Left kidney (tissue), 8 donors: ENCODE results near the gene UFM1. TPM values are rescaled to one million over a fixed set of nuclear protein-coding genes. Genes with fewer than 3 reads are reported as not detected.
"Not testable (repeated sequence)": the region's sequence is repeated elsewhere in the genome, so short reads cannot be mapped to it uniquely, and the experiment has no call there.

ENCODE experiments used
- DNase-seq: peaks from one replicate; pipeline ENCODE4 v3.0.0-alpha.2; 2013
- long read RNA-seq, 8 donors: transcript quantifications; one replicate each; lab custom pipeline, GENCODE V29; 2026
- polyA plus RNA-seq: library from polyadenylated mRNA; unstranded; fragments of 120-200 nt; gene quantifications from one replicate; pipeline ENCODE4 v1.2.1, GENCODE V29; 2013; ENCODE audit not compliant: insufficient read length

The UFM1 gene
- polyA plus RNA-seq = 107 TPM
- long read RNA-seq, donor 1, transcript UFM1-201 (6 exons, 3,138 nt) = major isoform, 29 of 31 reads
- long read RNA-seq, donor 1, partial matches to known transcripts = 0 of 31 reads
- long read RNA-seq, donor 1, other reads (novel, unspliced or antisense) = 0 of 31 reads
- long read RNA-seq, donor 2, transcript UFM1-201 (6 exons, 3,138 nt) = major isoform, 24 of 33 reads
- long read RNA-seq, donor 2, partial matches to known transcripts = 5 of 33 reads
- long read RNA-seq, donor 2, other reads (novel, unspliced or antisense) = 0 of 33 reads
- long read RNA-seq, donor 3, transcript UFM1-201 (6 exons, 3,138 nt) = major isoform, 19 of 19 reads
- long read RNA-seq, donor 3, partial matches to known transcripts = 0 of 19 reads
- long read RNA-seq, donor 3, other reads (novel, unspliced or antisense) = 0 of 19 reads
- long read RNA-seq, donor 4, partial matches to known transcripts = 0 of 3 reads
- long read RNA-seq, donor 4, other reads (novel, unspliced or antisense) = 0 of 3 reads
- long read RNA-seq, donor 5, transcript UFM1-201 (6 exons, 3,138 nt) = major isoform, 50 of 52 reads
- long read RNA-seq, donor 5, partial matches to known transcripts = 0 of 52 reads
- long read RNA-seq, donor 5, other reads (novel, unspliced or antisense) = 0 of 52 reads
- long read RNA-seq, donor 6, transcript UFM1-201 (6 exons, 3,138 nt) = major isoform, 21 of 23 reads
- long read RNA-seq, donor 6, partial matches to known transcripts = 0 of 23 reads
- long read RNA-seq, donor 6, other reads (novel, unspliced or antisense) = 0 of 23 reads
- long read RNA-seq, donor 7, transcript UFM1-201 (6 exons, 3,138 nt) = major isoform, 40 of 56 reads
- long read RNA-seq, donor 7, partial matches to known transcripts = 7 of 56 reads
- long read RNA-seq, donor 7, other reads (novel, unspliced or antisense) = 7 of 56 reads
- long read RNA-seq, donor 8, transcript UFM1-201 (6 exons, 3,138 nt) = major isoform, 16 of 16 reads
- long read RNA-seq, donor 8, partial matches to known transcripts = 0 of 16 reads
- long read RNA-seq, donor 8, other reads (novel, unspliced or antisense) = 0 of 16 reads

GRCh38 chr13:38349390-38350113, at the start of gene UFM1:
Gene UFM1 (plus strand): TSS chr13:38349851. CDS start chr13:38349920, 69 bp downstream.
- DNase-seq = peak; percentile 93

- peak; percentile 3 for DNase-seq
Measured at GRCh38 chr13:38301236-38301635, 48.4 kb upstream of the UFM1 start.

DNA sequence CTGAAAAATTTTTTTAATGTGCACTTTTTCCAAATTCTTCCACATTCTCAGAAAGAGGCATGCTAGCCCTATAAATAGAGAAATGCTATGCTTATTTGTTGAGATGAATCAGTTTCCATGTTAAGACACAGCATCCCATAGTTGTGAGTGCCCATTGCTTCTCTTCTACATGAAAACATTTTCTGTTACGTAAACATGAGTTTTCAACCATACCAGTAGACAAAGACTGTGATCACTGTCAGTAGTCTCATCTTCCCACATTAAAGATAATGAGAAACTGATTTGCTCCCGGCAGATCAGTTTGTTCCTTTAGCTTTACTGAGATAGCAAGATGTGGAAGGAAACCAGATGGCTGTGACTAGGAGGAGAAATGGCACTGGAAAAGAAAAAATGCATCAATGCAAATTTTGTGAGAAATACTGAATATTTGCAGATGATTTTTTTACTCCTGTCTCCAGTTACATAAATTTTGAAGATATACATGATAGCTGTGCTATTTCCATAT, 45.8 kb upstream of the UFM1 start:
- no peak for DNase-seq

DNA sequence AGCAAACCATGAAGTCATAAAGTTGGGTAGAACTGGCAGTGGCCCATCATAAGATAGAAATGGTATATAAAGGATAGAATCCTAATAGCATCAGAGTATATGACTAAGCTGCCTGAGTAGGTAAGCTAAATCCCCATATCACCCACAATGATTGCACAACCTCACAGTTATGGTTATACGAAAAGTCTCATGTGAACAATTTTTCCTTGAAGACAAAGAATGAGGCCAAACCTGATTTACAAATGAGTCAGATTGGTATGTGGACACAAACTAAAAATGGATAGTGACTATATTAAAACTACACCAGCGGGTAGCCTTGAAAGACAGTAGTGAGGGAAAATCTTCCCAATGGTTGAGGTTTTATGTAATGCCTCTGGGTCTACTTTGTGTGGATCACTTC, 40.9 kb upstream of the UFM1 start:
- DNase-seq = no peak

DNA sequence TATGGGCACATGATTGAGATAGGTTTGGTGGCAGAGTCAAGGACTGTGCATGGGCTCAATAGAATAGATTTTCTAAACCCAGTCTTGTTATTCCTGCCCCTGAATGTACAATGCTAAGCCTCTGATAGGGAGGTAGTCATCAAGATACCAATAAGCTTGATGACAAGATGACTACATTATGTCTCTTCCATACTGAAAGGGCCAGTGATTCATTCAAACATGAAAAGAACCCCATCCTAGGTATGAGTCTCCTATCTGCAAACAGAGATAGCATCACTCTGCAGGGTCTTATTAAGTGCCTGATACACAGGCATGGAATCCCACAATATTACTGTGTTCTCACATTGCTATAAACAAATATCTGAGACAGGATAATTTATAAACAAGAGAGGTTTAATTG, 40.3 kb upstream of the UFM1 start:
- DNase-seq = no peak

GRCh38 chr13:38311175-38311574, 38.5 kb upstream of the UFM1 start:
- not testable (repeated sequence) for DNase-seq

- no peak for DNase-seq
Measured at GRCh38 chr13:38316129-38316528, 33.5 kb upstream of the UFM1 start.

- no peak for DNase-seq
Measured at GRCh38 chr13:38321654-38322053, 28.0 kb upstream of the UFM1 start.

- DNase-seq = no peak
Measured at GRCh38 chr13:38325426-38325825, 24.2 kb upstream of the UFM1 start.

DNA sequence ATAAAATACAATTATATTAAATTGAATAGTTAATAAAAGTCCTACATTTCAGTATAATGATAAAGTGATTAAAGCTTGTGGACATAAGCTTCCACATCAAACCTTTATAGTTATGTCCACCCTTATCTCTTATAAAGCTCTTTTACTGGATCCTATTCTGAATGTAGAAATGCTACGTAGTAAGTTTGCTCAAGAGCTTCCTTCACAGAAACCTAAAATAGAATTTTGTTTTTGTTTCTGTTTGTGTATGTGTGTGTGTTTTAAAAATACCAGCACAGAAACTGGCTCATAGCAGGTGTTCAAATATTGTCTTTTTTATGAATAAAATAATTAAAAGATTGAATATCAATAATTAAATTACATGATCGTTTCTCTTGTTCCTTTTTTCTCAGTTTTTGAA, 21.0 kb upstream of the UFM1 start:
- no peak for DNase-seq

- DNase-seq = no peak
Measured at GRCh38 chr13:38334845-38335244, 14.8 kb upstream of the UFM1 start.

- DNase-seq = no peak
Measured at GRCh38 chr13:38338089-38338488, 11.6 kb upstream of the UFM1 start.

- no peak for DNase-seq
Measured at GRCh38 chr13:38340624-38341023, 9.0 kb upstream of the UFM1 start.

GRCh38 chr13:38341149-38341692, 8.4 kb upstream of the UFM1 start:
- no peak for DNase-seq

GRCh38 chr13:38346764-38347163, 2.9 kb upstream of the UFM1 start:
- DNase-seq = no peak

DNA sequence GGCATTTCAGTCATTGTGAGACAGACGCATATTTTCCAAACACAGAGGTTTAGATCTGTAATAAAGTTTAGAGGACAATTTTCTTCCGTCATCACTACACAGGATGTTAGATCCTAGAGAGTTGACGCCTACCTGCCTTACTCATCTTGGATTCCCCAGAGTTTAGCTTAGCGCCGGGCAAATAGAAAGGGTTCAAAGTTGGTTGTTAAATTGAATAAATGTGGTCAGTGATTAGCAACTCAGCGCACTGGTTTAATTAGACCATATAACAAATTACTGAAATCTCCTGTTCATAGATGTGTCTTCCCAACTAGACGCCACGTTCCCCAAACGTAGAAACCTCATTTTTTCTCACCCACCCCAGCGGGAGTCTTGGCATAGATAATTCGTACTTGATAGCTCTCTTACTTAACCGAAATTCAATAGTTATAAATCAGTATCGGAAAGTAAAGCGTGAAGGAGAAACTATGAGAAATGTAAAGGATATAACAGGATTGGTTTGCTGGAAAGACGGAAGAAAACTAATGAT, 726 bp upstream of the UFM1 start:
- no peak for DNase-seq

- DNase-seq = peak; percentile 72
Measured at GRCh38 chr13:38350114-38350617, 515 bp downstream of the UFM1 start.

- DNase-seq = no peak
Measured at GRCh38 chr13:38355595-38356119, 6.0 kb downstream of the UFM1 start.

- no peak for DNase-seq
Measured at GRCh38 chr13:38358684-38359083, 9.0 kb downstream of the UFM1 start.

DNA sequence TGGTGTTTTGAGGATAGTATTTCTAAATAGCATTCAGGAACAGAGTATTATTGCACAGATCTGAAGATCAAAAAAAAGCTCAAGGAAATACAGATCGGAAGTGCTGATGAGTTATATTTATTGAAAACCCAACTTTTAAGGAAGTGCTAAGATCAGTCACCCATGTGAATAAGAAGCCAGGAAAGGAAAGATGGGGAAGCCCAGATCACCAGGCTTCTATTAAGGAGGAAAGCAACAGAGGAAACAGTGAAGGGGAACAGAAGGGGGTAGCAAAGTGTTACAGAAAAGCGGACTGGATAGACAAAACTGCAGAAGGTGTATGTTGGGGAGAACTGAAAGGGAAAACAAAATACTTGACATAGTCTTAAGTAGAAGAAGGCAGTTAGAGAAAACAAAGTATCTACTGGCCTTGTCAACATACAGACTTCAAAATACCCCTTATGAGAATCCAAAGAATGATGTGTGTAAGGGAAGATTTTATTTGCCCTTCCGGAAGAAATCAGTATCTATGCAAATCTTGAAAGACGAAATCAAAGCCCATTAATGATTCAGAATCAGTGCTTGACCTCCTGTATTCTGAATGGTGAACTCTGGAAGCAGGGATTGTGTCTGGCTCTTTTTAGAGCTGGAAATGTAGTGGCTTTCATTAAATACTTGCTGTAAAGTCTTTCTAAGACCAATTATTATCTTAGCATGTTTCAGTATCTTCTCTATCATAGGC, 12.1 kb downstream of the UFM1 start:
- DNase-seq = no peak
